H4 (cell line): ENCODE measurements around the gene NR1D1. TPM values are rescaled to one million over a fixed set of nuclear protein-coding genes. Genes with fewer than 3 reads are reported as not detected.

ENCODE experiments used
- DNase-seq: peaks from one replicate; pipeline ENCODE4 v3.0.0-alpha.2; 2015; ENCODE audit warnings: low spot score
- total RNA-seq: library from RNA; depleted of rRNA; stranded (reverse); fragments of >200 nt; shearing (Covaris generic); gene quantifications from 2 replicates; pipeline ENCODE4 v1.2.3, GENCODE V29; 2014

NR1D1 gene
- total RNA-seq, 1 experiment from 2014 or later = 2.2 TPM

DNA sequence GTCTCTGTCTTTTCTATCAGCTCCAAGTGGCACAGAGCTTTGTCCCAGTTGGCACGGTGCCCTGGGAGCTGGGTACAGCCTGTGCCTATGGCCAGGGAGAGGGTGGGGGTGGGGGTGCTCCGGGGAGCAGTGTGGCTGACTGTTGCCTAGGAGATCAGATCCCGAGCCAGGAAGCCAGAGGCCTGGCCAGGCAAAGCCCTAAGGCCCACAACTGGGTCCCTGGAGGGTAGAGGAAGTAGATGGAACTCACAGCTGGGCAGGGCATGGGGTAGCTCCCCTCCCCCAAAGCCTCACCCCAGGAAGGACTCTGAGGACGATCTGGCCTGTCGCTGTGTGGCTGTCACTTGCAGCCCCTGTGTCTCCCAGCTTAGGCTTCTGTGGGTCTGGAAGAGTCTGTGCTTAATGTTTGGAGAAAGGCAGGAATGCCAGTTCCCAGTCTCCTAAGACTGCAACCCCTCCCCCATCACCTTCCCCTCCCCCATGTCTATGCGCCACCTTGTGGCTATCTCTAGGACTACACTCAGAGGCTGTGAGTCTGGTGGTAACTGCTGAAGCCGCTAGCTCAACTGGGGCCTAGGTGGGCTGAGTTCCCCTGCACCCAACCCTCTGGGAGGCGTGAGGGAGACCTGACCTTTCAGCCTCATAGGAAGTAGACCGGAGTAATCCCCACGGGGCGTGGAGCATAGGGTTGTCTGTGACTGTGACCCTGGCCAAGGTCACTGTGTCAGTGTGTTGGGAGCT lies 25.0 kb downstream of the NR1D1 start:
- peak; percentile 53 for DNase-seq

DNA sequence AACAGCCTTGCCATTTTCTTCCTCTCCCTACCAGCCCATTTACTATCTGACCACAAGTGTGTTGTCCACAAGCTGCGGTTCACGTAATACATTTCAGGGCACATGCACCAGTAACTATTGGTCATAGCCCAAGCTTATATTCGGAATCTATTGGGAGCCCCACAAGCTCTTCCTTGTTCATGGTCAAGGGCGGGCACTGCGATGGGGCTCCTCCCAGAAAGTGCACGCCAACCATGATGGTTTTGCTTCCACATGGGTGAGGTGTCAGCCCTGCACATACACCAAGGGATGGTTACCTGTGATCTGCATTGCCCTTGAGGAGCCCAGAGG lies 25.6 kb downstream of the NR1D1 start:
- no peak for DNase-seq

GRCh38 chr17:40074175-40074512 lies 26.2 kb downstream of the NR1D1 start:
- DNase-seq = no peak

DNA sequence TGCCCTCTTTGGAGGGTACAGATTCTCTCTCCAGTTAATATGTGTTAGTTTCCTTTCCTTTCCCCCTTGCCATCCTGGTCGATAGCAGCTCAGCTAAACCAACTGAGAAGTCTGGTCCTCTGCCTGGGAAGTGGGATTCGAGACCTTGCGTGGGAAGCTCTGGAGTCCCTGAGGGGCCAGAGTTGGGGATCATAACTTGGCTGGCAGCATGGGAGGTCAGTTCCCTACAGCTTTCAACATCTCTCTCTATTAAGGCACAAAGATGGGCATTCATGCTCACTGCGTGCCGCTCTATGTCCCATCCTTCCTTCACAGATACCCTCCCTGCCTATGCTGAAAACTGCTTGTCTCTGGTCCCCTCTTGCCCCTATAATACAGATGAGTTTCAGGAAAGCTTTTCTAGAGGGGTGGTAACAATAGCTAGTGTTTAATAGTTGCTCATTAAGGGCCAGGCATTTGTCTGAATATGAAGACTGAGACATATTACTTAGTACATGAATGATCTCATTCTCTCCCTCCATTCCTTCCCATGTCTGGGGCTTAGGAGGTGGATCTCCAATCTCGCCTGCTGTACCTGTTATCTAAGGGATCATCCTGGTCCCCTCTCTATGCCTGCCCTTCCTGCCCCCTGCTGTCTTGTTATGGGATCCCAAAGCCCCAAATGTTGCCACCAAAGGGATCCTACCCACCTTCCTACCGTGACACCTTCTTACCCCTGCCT lies 26.8 kb downstream of the NR1D1 start:
- DNase-seq = no peak

GRCh38 chr17:40072735-40073346 lies 27.5 kb downstream of the NR1D1 start:
- no peak for DNase-seq

DNA sequence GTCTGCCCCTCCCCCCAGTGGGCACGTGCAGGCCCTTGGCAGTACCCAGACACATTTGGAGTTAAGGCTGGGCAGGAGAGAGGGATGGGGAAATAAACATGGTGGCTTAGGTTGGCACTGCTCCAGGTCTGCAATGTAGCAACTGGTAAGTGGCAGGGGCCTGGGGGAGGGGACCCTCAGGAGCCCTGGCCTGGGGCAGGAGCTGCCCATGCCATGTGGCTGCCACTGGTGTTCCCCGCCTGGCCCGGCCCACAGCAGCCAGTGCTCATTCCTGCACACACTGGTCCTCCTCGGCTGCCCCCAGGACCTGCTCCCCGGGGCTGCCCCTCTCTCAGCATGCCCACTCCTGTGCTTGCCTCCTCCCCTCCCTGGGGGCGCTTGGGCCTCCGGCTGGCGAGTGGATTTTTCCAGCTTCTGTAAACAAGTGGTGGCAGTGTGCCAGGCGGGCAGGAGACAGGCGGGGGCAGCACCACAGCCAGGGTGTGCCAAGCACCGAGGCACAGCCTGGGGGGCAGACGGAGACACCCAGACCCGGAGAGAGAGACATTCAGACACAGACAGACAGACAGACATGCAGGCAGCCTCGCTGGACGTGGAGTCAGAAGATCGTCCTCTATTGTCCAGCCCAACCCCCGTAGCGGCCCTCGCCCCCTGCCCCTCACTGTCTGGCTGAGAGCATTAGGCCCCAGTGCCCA lies 28.2 kb downstream of the NR1D1 start:
- DNase-seq = peak; percentile 96

DNA sequence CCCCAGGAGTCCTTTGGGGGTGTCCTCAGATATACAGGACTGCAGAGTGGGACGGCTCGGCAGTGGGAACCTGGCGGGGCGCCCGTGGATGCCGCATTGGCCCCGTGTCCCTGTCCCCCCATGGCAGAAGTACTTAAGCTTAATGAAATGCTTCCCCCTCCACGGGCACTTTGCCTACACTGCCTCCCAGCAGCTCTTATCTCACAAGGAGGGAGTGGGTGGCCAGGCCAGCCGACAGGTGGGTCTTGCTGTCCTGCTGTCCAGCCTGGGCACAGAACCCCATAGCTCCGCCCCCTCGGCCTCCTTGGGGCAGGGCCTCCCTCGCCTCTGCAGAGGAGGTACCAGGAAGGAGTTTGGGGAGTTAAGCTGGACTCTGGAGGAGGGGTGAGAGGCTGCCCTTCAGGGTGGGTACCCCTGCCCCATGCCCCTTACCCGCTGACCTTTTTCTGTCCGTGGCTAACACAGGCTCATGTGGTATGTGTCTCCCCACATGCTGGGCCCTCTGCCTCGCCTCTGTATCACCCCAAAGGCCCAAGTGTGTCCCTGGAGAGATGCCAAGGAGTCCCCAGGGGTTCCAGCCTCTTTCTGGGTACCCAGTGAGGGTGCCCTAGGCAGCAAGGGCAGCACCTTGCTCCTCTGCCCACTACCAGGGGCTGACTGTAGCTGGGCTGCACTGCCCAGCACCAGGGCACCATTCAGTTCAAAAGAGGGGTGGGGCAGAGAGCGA lies 28.9 kb downstream of the NR1D1 start:
- DNase-seq = peak; percentile 39

DNA sequence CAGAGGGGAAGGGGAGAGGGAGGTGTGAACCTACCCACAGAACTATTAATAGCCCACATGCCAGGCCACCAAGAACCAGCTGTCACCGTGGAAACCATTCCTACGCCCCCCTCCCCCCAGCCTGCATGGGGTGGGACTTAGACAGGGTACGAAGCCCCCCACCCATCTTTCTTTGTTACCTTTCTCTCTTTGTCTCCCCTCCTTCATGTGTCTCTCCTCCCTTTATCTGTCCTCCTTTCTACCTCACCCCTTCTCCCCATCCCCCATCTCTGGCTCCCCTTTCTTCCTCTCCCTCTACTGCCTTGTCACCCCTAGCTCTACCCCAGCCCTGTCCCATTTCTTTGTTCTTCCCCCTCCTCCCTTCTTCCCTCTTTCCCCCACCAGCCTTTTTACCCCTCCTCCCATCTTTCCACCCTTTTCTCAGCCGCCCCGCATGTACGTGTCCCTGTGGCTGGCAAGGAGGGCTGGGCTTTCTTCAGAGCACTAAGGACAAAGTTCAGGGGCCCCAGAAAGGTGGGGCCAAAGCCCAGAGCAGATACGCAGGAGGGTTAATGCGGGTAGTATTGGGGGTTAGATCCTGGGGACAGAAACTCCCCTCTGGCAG lies 29.6 kb downstream of the NR1D1 start:
- DNase-seq = no peak

GRCh38 chr17:40069751-40070708 lies 30.4 kb downstream of the NR1D1 start:
- DNase-seq = peak; percentile 67

DNA sequence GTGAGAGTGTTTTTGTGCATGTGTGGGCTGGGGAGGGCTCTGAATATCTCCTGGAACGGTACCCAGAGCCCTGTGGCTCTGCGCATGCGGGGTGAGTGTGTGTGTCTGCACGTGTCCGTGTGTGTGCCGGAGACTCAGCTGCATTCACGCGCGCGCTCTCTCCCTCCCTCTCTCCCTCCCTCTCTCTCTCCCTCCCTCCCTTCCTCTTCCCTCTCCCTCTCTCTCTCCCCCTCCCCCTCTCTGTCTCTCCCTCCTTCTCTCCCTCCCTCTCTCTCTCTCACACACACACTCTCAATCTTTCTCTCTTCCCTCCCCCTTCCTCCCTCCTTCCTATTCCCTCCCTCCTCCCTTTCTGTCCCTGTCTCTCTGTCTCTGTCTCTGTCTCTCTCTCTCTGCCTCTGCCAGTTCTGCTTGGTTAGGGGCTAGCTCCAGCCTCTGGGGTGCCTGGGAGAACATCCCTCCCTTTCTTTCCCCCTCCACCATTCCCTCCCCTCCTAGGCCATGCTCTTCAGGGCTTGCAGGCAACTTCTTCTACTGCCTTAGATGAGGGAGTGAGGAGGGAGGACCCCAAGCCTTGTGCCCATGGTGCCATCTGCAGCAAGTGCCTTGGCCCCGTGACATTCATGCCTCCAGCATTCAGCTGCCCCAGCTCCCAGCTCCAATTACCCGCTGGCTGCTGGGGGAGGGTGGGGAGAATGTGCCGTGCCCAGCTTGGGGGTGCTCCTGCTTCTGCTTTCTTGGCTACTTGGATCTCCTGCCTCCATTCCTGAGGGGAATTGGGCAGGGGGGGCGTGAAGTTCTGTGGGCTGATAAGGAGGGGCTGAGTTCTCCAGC lies 31.3 kb downstream of the NR1D1 start:
- peak; percentile 76 for DNase-seq

GRCh38 chr17:40068584-40068916 lies 31.8 kb downstream of the NR1D1 start:
- no peak for DNase-seq

DNA sequence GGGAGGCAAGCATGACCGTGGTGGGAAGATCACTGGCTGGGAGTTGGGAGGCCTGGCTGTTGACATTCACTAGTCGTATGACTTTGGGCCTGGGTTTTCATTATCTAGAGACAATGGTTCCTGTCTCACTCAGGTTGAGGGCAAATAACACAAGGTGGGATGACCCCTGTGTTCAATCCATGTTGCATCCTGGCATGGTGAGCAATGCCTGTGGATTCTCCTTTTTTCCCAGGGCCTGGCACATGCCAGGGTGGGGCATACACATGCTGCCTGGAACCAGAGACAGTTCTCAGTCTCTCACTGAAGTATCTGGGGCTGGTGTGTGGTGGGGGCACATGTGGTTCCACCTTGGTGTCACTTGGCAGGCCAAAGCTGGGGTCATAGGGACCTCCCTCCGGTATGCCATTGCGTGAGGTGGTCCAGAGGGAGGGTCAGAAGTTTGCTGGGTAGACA lies 32.2 kb downstream of the NR1D1 start:
- DNase-seq = no peak

DNA sequence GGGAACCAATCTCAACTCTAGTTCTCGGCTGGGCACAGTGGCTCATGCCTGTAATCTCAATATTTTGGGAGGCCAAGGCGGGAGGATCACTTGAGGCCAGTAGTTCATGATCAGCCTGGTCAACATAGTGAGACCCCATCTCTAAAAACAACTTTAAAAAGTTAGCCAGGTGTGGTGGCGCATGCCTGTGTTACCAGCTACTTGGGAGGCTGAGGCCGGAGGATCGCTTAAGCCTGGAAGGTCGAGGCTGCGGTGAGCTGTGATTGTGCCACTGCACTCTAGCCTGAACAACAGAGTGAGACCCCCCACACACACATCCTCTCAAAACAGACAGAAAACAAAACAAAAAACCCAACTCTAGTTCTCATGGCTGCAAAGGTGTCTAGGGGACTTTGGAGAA lies 32.7 kb downstream of the NR1D1 start:
- no peak for DNase-seq

DNA sequence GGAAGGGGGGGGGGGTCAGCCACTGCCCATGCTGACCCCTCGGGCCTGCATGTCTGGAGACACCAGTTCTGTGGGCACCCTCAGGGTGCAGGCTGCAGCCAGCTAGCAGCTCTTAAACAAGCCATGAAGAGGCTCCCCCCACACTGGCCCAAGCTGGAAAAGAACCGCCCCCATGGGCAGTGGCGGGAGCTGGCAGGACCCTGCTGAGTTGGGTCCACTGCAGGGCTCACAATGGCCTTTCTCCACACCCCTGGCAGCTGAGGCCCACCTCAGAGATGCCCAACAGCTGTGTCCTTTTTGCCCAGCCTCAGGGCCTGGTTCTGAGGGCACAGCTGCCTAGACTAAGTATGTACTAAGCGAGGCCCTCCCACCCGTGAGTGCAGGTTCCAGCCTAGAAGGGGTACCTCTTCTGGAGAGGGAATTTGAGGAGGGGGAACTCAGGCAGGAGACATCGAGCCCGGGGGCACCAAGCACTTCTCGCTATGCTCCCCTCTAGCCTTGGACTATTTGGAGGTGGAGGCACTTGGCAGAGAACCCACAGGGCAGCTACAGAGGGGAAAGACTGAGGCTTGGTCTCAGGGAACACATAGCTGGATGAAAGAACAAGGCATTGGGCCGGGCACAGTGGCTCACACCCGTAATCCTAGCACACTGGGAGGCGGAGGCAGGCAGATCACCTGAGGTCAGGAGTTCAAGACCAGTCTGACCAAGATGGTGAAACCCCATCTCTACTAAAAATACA lies 34.4 kb downstream of the NR1D1 start:
- DNase-seq = no peak

DNA sequence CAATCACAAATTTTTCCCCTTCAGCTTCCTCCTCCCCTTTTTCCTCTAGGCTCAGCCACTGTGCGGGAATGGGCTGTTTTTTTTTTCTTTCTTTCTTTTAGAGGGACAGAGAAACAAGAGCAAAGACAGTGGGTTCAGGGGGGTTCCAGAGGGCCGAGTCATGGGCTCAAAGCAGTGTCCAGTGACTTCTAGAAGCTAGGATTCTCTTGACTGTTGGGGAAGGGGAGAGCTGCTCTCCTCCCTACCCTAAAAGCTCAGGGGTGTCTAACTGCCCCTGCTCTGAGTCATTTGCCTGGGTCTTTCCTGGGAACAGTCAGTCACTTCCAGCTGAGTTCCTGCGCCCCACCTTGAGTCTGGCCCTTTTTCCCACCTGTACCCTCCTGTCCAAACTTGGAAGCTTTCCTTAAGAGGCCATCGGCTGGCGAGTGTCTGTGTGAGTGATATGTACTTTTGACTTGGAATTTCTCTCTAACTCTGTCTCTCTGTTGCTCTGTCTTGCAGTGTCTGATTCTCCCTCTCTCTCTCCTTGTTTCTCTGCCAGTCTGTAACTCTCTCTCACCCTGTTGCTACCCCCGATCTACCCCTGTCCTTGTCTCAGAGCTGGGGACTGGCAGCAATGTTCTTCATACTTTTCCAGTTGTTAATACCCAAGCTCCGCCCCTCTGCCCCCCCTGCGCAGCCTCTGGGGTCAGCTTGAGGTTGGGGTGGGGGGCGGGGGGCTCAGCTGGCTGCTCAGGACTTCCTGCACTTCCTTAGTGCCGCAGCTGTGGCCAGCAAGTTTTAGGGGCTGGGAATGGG lies 35.2 kb downstream of the NR1D1 start:
- DNase-seq = no peak

DNA sequence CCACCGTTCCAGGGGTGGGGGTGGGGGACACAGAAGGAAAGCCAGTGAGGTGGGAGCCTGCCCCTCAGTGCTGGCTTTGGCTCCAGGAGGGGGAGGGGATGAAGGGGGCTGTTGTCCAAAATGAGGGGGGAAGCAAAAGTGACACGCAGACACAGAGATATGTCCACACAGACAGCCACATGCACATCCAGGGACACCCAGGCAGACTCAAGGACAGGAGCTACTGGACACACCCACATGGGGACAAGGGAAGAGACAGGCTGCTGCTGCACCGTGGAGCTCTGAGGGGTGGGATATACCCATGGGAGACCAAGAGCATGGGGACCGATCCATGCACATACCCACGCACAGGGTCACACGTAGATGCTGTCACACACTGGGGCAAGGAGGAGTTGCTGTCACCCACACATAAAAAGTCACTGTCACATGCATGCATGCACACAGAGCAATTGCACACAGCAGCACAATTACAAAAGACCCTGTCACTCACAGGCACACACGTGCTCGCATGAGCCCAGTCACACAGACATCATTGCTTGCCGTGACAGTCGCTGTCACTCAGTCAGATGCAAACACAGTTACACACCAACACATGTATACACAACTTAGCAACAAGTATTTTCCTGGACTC lies 36.4 kb downstream of the NR1D1 start:
- DNase-seq = no peak

DNA sequence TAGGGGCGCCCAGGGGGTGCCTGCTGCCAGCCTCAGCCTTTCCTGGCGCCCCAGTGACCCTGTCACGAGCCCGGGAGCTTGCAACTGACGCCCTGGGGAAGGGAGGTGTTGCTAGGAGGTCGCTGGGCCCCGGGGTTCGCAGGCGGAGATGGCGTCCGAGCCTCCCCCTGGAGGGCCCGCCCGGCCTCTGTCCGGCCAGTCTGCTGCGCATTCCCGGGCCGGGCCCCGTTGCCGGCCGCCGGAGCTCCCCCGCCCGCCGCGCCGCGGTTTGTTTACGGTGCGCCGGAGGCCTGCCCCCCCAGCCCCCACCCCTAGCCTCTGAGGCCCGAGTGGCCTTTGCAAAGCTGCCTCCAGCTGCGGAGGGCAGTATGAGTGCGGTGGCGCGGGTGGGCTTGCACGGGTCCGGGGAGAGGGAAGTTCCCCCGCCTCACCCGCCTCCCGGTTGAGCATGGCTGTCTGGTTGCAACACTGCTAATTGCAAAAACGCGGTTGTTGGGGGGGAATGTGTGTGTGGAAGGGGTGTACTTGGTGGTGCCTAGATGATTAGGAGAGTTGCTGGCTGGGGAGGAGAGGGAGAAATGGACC lies 37.1 kb downstream of the NR1D1 start:
- no peak for DNase-seq
